Measurements from ENCODE around the gene USP31.
"Not testable (repeated sequence)": the region's sequence is repeated elsewhere in the genome, so short reads cannot be mapped to it uniquely, and the experiment has no call there.

USP31 gene

GRCh38 chr16:23160082-23160481, 10.8 kb upstream of the USP31 start:
- DNase-seq (ENCODE audit: low read depth in 2 of 2, low spot score in 1 of 2), result no peak

GRCh38 chr16:23158114-23158513, 8.9 kb upstream of the USP31 start:
- DNase-seq (ENCODE audit: low read depth in 2 of 2, low spot score in 1 of 2), result no peak

GRCh38 chr16:23156946-23157460, 7.8 kb upstream of the USP31 start:
- DNase-seq (ENCODE audit: low read depth in 2 of 2, low spot score in 1 of 2), result no peak

- no peak for DNase-seq (ENCODE audit: low read depth in 2 of 2, low spot score in 1 of 2)
These were observed 6.9 kb upstream of the USP31 start for GRCh38 chr16:23156110-23156509.

GRCh38 chr16:23155445-23156049, 6.3 kb upstream of the USP31 start:
- no peak for DNase-seq (ENCODE audit: low read depth in 2 of 2, low spot score in 1 of 2)

GRCh38 chr16:23152386-23153178, 3.3 kb upstream of the USP31 start:
- no peak for DNase-seq (ENCODE audit: low read depth in 2 of 2, low spot score in 1 of 2)

GRCh38 chr16:23149993-23150364, 727 bp upstream of the USP31 start:
- DNase-seq (ENCODE audit: low read depth in 2 of 2, low spot score in 1 of 2), result no peak

GRCh38 chr16:23148513-23149266, 562 bp downstream of the USP31 start:
- DNase-seq (ENCODE audit: low read depth in 2 of 2, low spot score in 1 of 2), result peak in 1 of 2 donors; percentile 16

GRCh38 chr16:23148166-23148512, 1.1 kb downstream of the USP31 start:
- no peak for DNase-seq (ENCODE audit: low read depth in 2 of 2, low spot score in 1 of 2)

- DNase-seq (ENCODE audit: low read depth in 2 of 2, low spot score in 1 of 2), result no peak
These were observed 1.6 kb downstream of the USP31 start for GRCh38 chr16:23147666-23148065.

- no peak for DNase-seq (ENCODE audit: low read depth in 2 of 2, low spot score in 1 of 2)
These were observed 2.2 kb downstream of the USP31 start for GRCh38 chr16:23146877-23147601.

- no peak for DNase-seq (ENCODE audit: low read depth in 2 of 2, low spot score in 1 of 2)
These were observed 3.6 kb downstream of the USP31 start for GRCh38 chr16:23145608-23146007.

- DNase-seq (ENCODE audit: low read depth in 2 of 2, low spot score in 1 of 2), result no peak
These were observed 4.1 kb downstream of the USP31 start for GRCh38 chr16:23145186-23145585.

- not testable (repeated sequence) for DNase-seq (ENCODE audit: low read depth in 2 of 2, low spot score in 1 of 2)
These were observed 4.9 kb downstream of the USP31 start for GRCh38 chr16:23144393-23144792.

- no peak for DNase-seq (ENCODE audit: low read depth in 2 of 2, low spot score in 1 of 2)
These were observed 5.9 kb downstream of the USP31 start for GRCh38 chr16:23143391-23143790.

- DNase-seq (ENCODE audit: low read depth in 2 of 2, low spot score in 1 of 2), result no peak
These were observed 7.1 kb downstream of the USP31 start for GRCh38 chr16:23141959-23142740.

- no peak for DNase-seq (ENCODE audit: low read depth in 2 of 2, low spot score in 1 of 2)
These were observed 7.8 kb downstream of the USP31 start for GRCh38 chr16:23141500-23141899.

GRCh38 chr16:23141033-23141432, 8.2 kb downstream of the USP31 start:
- no peak for DNase-seq (ENCODE audit: low read depth in 2 of 2, low spot score in 1 of 2)

GRCh38 chr16:23140107-23140506, 9.1 kb downstream of the USP31 start:
- DNase-seq (ENCODE audit: low read depth in 2 of 2, low spot score in 1 of 2), result no peak

- DNase-seq (ENCODE audit: low read depth in 2 of 2, low spot score in 1 of 2), result no peak
These were observed 11.4 kb downstream of the USP31 start for GRCh38 chr16:23137818-23138217.

GRCh38 chr16:23137256-23137655, 12.0 kb downstream of the USP31 start:
- no peak for DNase-seq (ENCODE audit: low read depth in 2 of 2, low spot score in 1 of 2)

Measured in stimulated activated CD8-positive, alpha-beta memory T cell treated with anti-CD3 and anti-CD28 coated beads, Interleukin-4, amount 100 ng/mL, for 4 hours (primary cell).